Astrocyte (in vitro differentiated cells and primary cell): ENCODE results near the gene CYP27B1. TPM values are rescaled to one million over a fixed set of nuclear protein-coding genes. Genes with fewer than 3 reads are reported as not detected.

Source experiments
- DNase-seq: peaks from one replicate; pipeline ENCODE4 v3.0.0-alpha.2; 2010; ENCODE audit warnings: low read depth
- FAIRE-seq: peaks from 2 replicates; lab custom pipeline; 2011; peaks lifted over from hg19 to GRCh38; lab: Jason Lieb, UNC
- H2AFZ ChIP-seq: 2 replicates; pipeline ENCODE4 v1.6.0; 2012; ENCODE audit warnings: low read depth, low read length, inconsistent platforms
- H3K27ac ChIP-seq: 2 replicates; pipeline ENCODE4 v1.5.1; 2011; ENCODE audit warnings: low read depth, low read length, inconsistent platforms
- H3K27me3 ChIP-seq: 2 replicates; pipeline ENCODE4 v1.6.0; 2011; ENCODE audit warnings: low read length, inconsistent platforms; ENCODE audit not compliant: insufficient read depth
- H3K36me3 ChIP-seq: 2 replicates; pipeline ENCODE4 v1.5.1; 2011; ENCODE audit warnings: low read length, inconsistent platforms; ENCODE audit not compliant: insufficient read depth
- H3K4me1 ChIP-seq: 2 replicates; pipeline ENCODE4 v1.5.1; 2011; ENCODE audit warnings: low read length, inconsistent platforms; ENCODE audit not compliant: insufficient read depth
- H3K4me2 ChIP-seq: 2 replicates; pipeline ENCODE4 v1.6.0; 2012; ENCODE audit warnings: low read length, inconsistent platforms
- H3K4me3 ChIP-seq: 2 replicates; pipeline ENCODE4 v1.5.1; 2011; ENCODE audit warnings: low read depth, mild to moderate bottlenecking, low read length, inconsistent platforms; ENCODE audit not compliant: insufficient read depth
- H3K79me2 ChIP-seq: 2 replicates; pipeline ENCODE4 v1.6.0; 2012; ENCODE audit warnings: mild to moderate bottlenecking, low read length, inconsistent platforms; ENCODE audit not compliant: insufficient read depth
- H3K9ac ChIP-seq: 2 replicates; pipeline ENCODE4 v1.6.0; 2012; ENCODE audit warnings: mild to moderate bottlenecking, low read length, inconsistent platforms
- H3K9me3 ChIP-seq: 2 replicates; pipeline ENCODE4 v1.5.1; 2012; ENCODE audit warnings: low read depth, mild to moderate bottlenecking, low read length, inconsistent platforms; ENCODE audit not compliant: insufficient read depth
- H4K20me1 ChIP-seq: 2 replicates; pipeline ENCODE4 v1.6.0; 2012; ENCODE audit warnings: low read length, inconsistent platforms; ENCODE audit not compliant: insufficient read depth
- H3K27ac Mint-ChIP-seq: one replicate; pipeline ENCODE4 v1.8.0; 2021; ENCODE audit warnings: mild to moderate bottlenecking, mixed read lengths; ENCODE audit not compliant: unreplicated experiment
- H3K27me3 Mint-ChIP-seq: one replicate; pipeline ENCODE4 v1.8.0; 2021; ENCODE audit warnings: low read depth, mixed read lengths; ENCODE audit not compliant: unreplicated experiment
- H3K36me3 Mint-ChIP-seq: one replicate; pipeline ENCODE4 v1.8.0; 2021; ENCODE audit warnings: low read depth, mixed read lengths; ENCODE audit not compliant: unreplicated experiment
- H3K4me1 Mint-ChIP-seq: one replicate; pipeline ENCODE4 v1.8.0; 2021; ENCODE audit warnings: low read depth, mixed read lengths; ENCODE audit not compliant: unreplicated experiment
- H3K4me3 Mint-ChIP-seq: one replicate; pipeline ENCODE4 v1.8.0; 2021; ENCODE audit warnings: mild to moderate bottlenecking, moderate library complexity, mixed read lengths; ENCODE audit not compliant: unreplicated experiment
- H3K9me3 Mint-ChIP-seq: one replicate; pipeline ENCODE4 v1.8.0; 2021; ENCODE audit warnings: mild to moderate bottlenecking, mixed read lengths; ENCODE audit not compliant: unreplicated experiment
- CTCF ChIP-seq: IDR thresholded peaks from 2 replicates; pipeline ENCODE4 v1.5.1; 2011; ENCODE audit warnings: low read depth, mild to moderate bottlenecking, inconsistent platforms, low read length, moderate library complexity; ENCODE audit not compliant: insufficient read depth
- EZH2 ChIP-seq: IDR thresholded peaks from 2 replicates; pipeline ENCODE4 v1.6.1; 2012; ENCODE audit warnings: mild to moderate bottlenecking, low read length, inconsistent platforms; ENCODE audit not compliant: insufficient read depth
- total RNA-seq: library from RNA; stranded (reverse); gene quantifications from 2 replicates; pipeline ENCODE4 v1.2.1, GENCODE V29; 2021

The CYP27B1 gene
- total RNA-seq, 1 donor from 2014 or later: 1.5 TPM

GRCh38 chr12:57751788-57752667 lies 14.8 kb downstream of the CYP27B1 start, which contains the start of gene CDK4:
Gene CDK4 (minus strand): TSS chr12:57752310. CDS start chr12:57751717, 593 bp downstream.
- Mint-ChIP-seq H3K36me3 (peaks cover 26% of the 10 kb centered on the region), H3K4me3 (peak within 1 kb of the TSS; percentile 91), H3K27ac (peak within 1 kb of the TSS; percentile 94), H3K27me3 (no peaks in the 10 kb centered on the region), H3K9me3 (no peaks in the 10 kb centered on the region), H3K4me1 (peaks cover 27% of the 10 kb centered on the region)
- peaks cover 21% of the 10 kb centered on the region for H3K4me1 ChIP-seq
- H3K9me3 ChIP-seq: no peaks in the 10 kb centered on the region
- peaks cover 16% of the 10 kb centered on the region for H4K20me1 ChIP-seq
- TF ChIP-seq EZH2: no peak
- no peak for TF ChIP-seq CTCF
- peaks cover 11% of the 10 kb centered on the region for H3K27me3 ChIP-seq
- H3K9ac ChIP-seq: peak within 1 kb of the TSS; percentile 97
- peak within 1 kb of the TSS; percentile 95 for H3K4me2 ChIP-seq
- peaks cover 22% of the 10 kb centered on the region for H3K36me3 ChIP-seq
- H3K4me3 ChIP-seq: peak within 1 kb of the TSS; percentile 76
- peak within 1 kb of the TSS; percentile 78 for H2AFZ ChIP-seq
- DNase-seq: peak; percentile 99
- peaks cover 34% of the 10 kb centered on the region for H3K79me2 ChIP-seq
- peak; percentile 73 for FAIRE-seq
- peak within 1 kb of the TSS; percentile 95 for H3K27ac ChIP-seq

- Histone ChIP-seq H3K27ac (peak overlapping the region; percentile 95), H3K4me2 (peak overlapping the region; percentile 95), H3K4me1 (peaks cover 21% of the 10 kb centered on the region), H3K36me3 (peaks cover 28% of the 10 kb centered on the region), H3K79me2 (peaks cover 34% of the 10 kb centered on the region), H3K9ac (peak overlapping the region; percentile 97), H4K20me1 (peaks cover 13% of the 10 kb centered on the region), H2AFZ (peak overlapping the region; percentile 78), H3K27me3 (peaks cover 11% of the 10 kb centered on the region), H3K4me3 (peak overlapping the region; percentile 76), H3K9me3 (no peaks in the 10 kb centered on the region)
- no peaks in the 10 kb centered on the region for H3K9me3 Mint-ChIP-seq
- no peak for FAIRE-seq
- H3K4me1 Mint-ChIP-seq: peaks cover 25% of the 10 kb centered on the region
- H3K4me3 Mint-ChIP-seq: peak overlapping the region; percentile 91
- H3K27me3 Mint-ChIP-seq: no peaks in the 10 kb centered on the region
- TF ChIP-seq EZH2 (no peak), CTCF (no peak)
- H3K27ac Mint-ChIP-seq: peak overlapping the region; percentile 94
- H3K36me3 Mint-ChIP-seq: peaks cover 32% of the 10 kb centered on the region
- DNase-seq: no peak
Measured at GRCh38 chr12:57751432-57751787, 15.5 kb downstream of the CYP27B1 start.
